ENCODE measurements around the gene OTULIN. TPM values are rescaled to one million over a fixed set of nuclear protein-coding genes. Genes with fewer than 3 reads are reported as not detected.

OTULIN gene
- total RNA-seq, 1 donor from 2014 or later: 33.0 TPM

DNA sequence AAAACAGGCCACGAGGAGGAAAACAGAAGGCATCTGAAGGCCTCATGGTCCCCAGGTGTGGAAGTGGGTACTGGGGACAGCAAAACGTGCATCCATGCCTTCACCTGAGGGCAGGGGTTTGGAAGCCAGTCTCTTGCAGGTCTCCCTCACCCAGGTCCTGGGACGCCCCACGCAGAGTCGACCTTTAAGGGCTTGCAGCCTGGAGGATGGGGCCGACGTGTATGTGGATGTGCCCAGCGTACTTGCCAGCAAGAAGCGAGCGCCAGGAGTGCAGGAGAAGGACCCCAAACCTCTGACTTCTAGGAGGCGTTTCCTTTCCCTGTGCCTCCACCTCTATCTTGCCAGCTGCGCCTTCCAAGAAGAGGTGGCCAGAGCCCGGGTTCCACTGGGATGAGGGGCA lies 65.9 kb downstream of the OTULIN start:
- intact Hi-C loops (cut with DNase I): no loop called here
- ATAC-seq: no peak

DNA sequence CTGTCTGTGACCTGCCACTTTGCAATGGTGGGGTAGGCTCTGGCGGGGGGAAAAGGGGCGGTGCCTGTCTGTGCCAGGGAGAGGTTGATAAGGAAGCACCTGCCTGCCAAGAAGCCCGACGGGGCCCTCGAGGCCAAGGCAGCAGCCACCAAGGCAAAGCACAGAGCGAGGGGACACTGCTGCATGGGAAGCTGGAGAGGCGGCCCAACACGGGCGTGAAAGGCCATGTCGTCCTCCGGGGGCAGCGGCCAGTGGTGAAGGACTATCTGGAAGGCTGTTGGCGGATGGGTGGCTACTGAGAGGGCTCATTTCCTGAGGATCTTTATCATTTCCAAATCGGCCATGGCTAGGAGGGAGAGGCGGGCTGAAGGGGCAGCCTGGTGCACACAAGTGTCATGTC lies 66.4 kb downstream of the OTULIN start:
- H3K27me3 ChIP-seq (ENCODE audit: low read depth): no peaks in the 10 kb centered on the region
- DNase-seq: no peak
- TF ChIP-seq, protein P1, sequence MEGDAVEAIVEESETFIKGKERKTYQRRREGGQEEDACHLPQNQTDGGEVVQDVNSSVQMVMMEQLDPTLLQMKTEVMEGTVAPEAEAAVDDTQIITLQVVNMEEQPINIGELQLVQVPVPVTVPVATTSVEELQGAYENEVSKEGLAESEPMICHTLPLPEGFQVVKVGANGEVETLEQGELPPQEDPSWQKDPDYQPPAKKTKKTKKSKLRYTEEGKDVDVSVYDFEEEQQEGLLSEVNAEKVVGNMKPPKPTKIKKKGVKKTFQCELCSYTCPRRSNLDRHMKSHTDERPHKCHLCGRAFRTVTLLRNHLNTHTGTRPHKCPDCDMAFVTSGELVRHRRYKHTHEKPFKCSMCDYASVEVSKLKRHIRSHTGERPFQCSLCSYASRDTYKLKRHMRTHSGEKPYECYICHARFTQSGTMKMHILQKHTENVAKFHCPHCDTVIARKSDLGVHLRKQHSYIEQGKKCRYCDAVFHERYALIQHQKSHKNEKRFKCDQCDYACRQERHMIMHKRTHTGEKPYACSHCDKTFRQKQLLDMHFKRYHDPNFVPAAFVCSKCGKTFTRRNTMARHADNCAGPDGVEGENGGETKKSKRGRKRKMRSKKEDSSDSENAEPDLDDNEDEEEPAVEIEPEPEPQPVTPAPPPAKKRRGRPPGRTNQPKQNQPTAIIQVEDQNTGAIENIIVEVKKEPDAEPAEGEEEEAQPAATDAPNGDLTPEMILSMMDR (IDR thresholded peaks at IDR 0.05): no peak
- intact Hi-C loops (cut with DNase I): no loop called here
- no peaks in the 10 kb centered on the region for H3K9me3 ChIP-seq
- H3K27ac ChIP-seq: no peak overlapping the region
- no peak for ATAC-seq
- no peak overlapping the region for H3K4me3 ChIP-seq
- H3K4me1 ChIP-seq: peaks cover 10% of the 10 kb centered on the region
- peaks cover 15% of the 10 kb centered on the region for H3K36me3 ChIP-seq

More for the DNA sequence above, 65.9 kb downstream of the OTULIN start:
- Histone ChIP-seq H3K9me3 (no peaks in the 10 kb centered on the region), H3K4me3 (no peak overlapping the region), H3K27me3 (ENCODE audit: low read depth) (no peaks in the 10 kb centered on the region), H3K27ac (no peak overlapping the region), H3K36me3 (peaks cover 15% of the 10 kb centered on the region), H3K4me1 (peaks cover 10% of the 10 kb centered on the region)
- no peak for DNase-seq
- TF ChIP-seq, protein P1 (IDR thresholded peaks at IDR 0.05): no peak

DNA sequence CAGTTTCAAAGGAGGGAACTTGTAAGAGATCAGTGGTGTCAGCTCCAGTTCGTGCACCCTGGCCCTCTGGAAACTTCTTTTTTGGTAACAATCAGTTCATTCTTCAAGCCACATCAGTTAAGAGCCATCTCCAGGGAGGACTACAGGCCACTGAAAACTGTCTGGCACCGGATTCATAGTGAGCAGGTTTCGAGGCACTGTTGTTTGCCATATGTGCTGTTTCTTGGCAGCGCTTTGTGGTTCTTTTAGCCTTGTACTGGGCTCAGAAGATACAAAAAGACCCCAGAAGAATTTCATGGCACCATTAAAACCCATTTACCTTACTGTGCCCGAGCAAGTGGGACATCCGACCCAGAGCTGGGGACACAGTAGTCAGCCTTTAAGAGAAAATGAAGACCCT lies 68.5 kb downstream of the OTULIN start:
- no peaks in the 10 kb centered on the region for H3K27me3 ChIP-seq (ENCODE audit: low read depth)
- H3K27ac ChIP-seq: no peak overlapping the region
- no peaks in the 10 kb centered on the region for H3K9me3 ChIP-seq
- TF ChIP-seq, protein P1 (IDR thresholded peaks at IDR 0.05): no peak
- H3K4me3 ChIP-seq: no peak overlapping the region
- ATAC-seq: no peak
- H3K36me3 ChIP-seq: peaks cover 22% of the 10 kb centered on the region
- H3K4me1 ChIP-seq: no peaks in the 10 kb centered on the region
- DNase-seq: no peak
- intact Hi-C loops (cut with DNase I): no loop called here

DNA sequence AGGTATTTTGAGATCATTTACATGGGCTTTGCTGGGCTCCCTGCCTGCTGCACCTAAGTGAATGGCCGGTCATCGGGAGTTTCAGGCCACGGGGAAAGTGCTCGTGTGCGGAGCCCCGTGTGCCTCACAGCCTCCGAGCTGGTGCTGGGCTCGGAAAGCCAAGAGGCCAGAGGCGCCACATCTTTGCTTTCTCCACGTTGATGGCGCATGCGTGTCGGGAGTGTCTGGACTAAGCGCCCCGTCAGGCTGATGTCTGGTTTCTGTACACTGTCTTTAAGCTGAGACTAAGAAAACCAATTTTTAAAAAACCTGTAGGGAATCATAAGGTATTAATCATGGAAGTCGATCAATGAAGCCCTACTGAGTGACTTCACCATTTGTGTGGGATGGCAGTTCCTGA lies 69.1 kb downstream of the OTULIN start:
- H3K27ac ChIP-seq: no peak overlapping the region
- ATAC-seq (no peak), DNase-seq (no peak)
- peaks cover 22% of the 10 kb centered on the region for H3K36me3 ChIP-seq
- no peaks in the 10 kb centered on the region for H3K27me3 ChIP-seq (ENCODE audit: low read depth)
- TF ChIP-seq, protein P1 (IDR thresholded peaks at IDR 0.05): no peak
- no peak overlapping the region for H3K4me3 ChIP-seq
- intact Hi-C loops (cut with DNase I): no loop called here
- H3K4me1 ChIP-seq: no peaks in the 10 kb centered on the region
- H3K9me3 ChIP-seq: no peaks in the 10 kb centered on the region

DNA sequence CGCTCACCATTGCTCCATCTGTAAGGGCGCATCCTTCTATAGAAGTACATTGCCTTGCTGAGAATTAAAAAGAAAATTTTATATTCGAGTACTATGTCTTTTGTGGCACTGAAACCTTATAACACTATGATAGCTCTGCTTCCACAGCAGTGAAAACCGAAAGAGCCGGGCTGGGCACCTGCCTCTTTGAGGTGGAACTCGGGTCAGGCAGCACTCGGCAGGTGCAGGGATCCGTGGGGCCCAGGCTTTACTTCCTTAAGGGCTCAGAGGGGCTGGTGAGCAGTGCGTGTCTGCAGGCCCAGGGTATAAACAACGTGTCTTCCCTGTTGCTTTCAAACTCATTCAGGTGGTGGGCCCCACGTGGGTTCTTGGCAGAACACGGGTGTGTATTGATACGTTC lies 69.9 kb downstream of the OTULIN start:
- TF ChIP-seq, protein P1 (IDR thresholded peaks at IDR 0.05): no peak
- DNase-seq (no peak), ATAC-seq (no peak)
- Histone ChIP-seq H3K27me3 (ENCODE audit: low read depth) (no peaks in the 10 kb centered on the region), H3K4me3 (no peak overlapping the region), H3K4me1 (no peaks in the 10 kb centered on the region), H3K36me3 (peaks cover 22% of the 10 kb centered on the region), H3K9me3 (no peaks in the 10 kb centered on the region), H3K27ac (no peak overlapping the region)
- intact Hi-C loops (cut with DNase I): no loop called here

DNA sequence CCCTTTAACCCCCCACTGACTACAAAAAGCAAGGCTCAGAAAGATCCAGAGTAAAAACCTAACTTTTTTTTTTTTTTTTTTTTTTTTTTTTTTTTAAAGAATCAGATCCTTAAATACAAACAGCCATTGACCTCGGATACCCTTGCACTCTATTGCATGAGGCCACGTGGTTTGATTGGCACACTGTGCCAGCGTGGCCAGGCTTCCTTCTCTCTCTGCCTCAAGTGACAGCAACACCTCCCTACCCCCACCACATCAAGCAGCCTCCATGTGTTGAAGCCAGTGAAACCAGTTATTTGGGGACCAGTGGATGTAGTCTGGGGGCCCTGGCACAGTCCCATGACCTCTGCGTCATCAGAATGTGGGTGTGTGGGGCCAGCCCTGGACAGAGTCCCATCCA lies 71.4 kb downstream of the OTULIN start:
- Histone ChIP-seq H3K4me1 (no peaks in the 10 kb centered on the region), H3K9me3 (no peaks in the 10 kb centered on the region), H3K36me3 (peaks cover 25% of the 10 kb centered on the region), H3K27me3 (ENCODE audit: low read depth) (no peaks in the 10 kb centered on the region), H3K27ac (no peak overlapping the region), H3K4me3 (no peak overlapping the region)
- ATAC-seq (peak; percentile 56 to 68), DNase-seq (no peak)
- TF ChIP-seq, protein P1 (IDR thresholded peaks at IDR 0.05): no peak
- intact Hi-C loops (cut with DNase I): no loop called here

All from lower lobe of right lung (tissue), 2 donors.